WTC11 (cell line): Measurements from ENCODE around the gene ROBO1. TPM values are rescaled to one million over a fixed set of nuclear protein-coding genes. Genes with fewer than 3 reads are reported as not detected.
A peak's percentile ranks its signal among the peaks of the same experiment; 100 is the strongest.

ENCODE experiments used
- ATAC-seq: fragments of 200-7000 bp; cut with Tn5 transposase; 2 replicates; pipeline ENCODE4 v1.10.0; 2021; ENCODE audit warnings: mild to moderate bottlenecking, moderate library complexity
- CTCF ChIA-PET: fragments of 300-600 bp; sonication (Branson Sonifier 250); formaldehyde crosslinking; loops from one replicate; lab custom pipeline; 2021; ENCODE audit warnings: antibody characterized with exemption; lab: Charles Lee
- POLR2A ChIA-PET: fragments of 350-600 bp; sonication (Branson Sonifier 250); formaldehyde crosslinking; loops from one replicate; lab custom pipeline; 2021; ENCODE audit warnings: antibody characterized with exemption; lab: Charles Lee
- DNase-seq: peaks from one replicate; pipeline ENCODE4 v3.0.0; 2021; ENCODE audit warnings: low spot score
- H3K27ac Mint-ChIP-seq: 2 replicates; pipeline ENCODE4 v1.8.0; 2021; ENCODE audit warnings: mixed read lengths
- H3K27me3 Mint-ChIP-seq: 2 replicates; pipeline ENCODE4 v1.8.0; 2021; ENCODE audit warnings: low read depth, mild to moderate bottlenecking, moderate library complexity, mixed read lengths
- H3K36me3 Mint-ChIP-seq: 2 replicates; pipeline ENCODE4 v1.8.0; 2021; ENCODE audit warnings: mixed read lengths
- H3K4me1 Mint-ChIP-seq: 2 replicates; pipeline ENCODE4 v1.8.0; 2022; ENCODE audit warnings: mixed read lengths
- H3K4me3 Mint-ChIP-seq: 2 replicates; pipeline ENCODE4 v1.8.0; 2021; ENCODE audit warnings: mild to moderate bottlenecking, moderate library complexity, mixed read lengths
- H3K9me3 Mint-ChIP-seq: 2 replicates; pipeline ENCODE4 v1.8.0; 2021; ENCODE audit warnings: mixed read lengths
- CBFB ChIP-seq: sonication (generic); formaldehyde crosslinking; IDR thresholded peaks from 2 replicates; pipeline ENCODE4 v1.8.1; 2022; ENCODE audit warnings: mild to moderate bottlenecking, low read depth, missing genetic modification reagents
- E2F4 ChIP-seq: sonication (generic); formaldehyde crosslinking; IDR thresholded peaks from 2 replicates; pipeline ENCODE4 v1.8.1; 2022; ENCODE audit warnings: low read depth, mild to moderate bottlenecking, moderate library complexity, missing genetic modification reagents, borderline replicate concordance
- HMGA2 ChIP-seq: fragments of 250-450 bp; sonication (Bioruptor Pico); IDR thresholded peaks from 2 replicates; pipeline ENCODE4 v1.4.0; 2021; ENCODE audit warnings: mild to moderate bottlenecking, moderate library complexity
- IRF1 ChIP-seq: sonication (generic); formaldehyde crosslinking; IDR thresholded peaks from 2 replicates; pipeline ENCODE4 v1.8.0; 2023; ENCODE audit warnings: missing genetic modification reagents
- IRF2 ChIP-seq: sonication (generic); formaldehyde crosslinking; IDR thresholded peaks from 2 replicates; pipeline ENCODE4 v1.8.0; 2022; ENCODE audit warnings: low read depth, missing genetic modification reagents, borderline replicate concordance
- JAZF1 ChIP-seq: fragments of 250-450 bp; sonication (Bioruptor Pico); IDR thresholded peaks from 2 replicates; pipeline ENCODE4 v1.9.0; 2021; ENCODE audit warnings: moderate library complexity, mild to moderate bottlenecking, inconsistent platforms
- MYBL2 ChIP-seq: sonication (generic); formaldehyde crosslinking; IDR thresholded peaks from 2 replicates; pipeline ENCODE4 v1.8.1; 2023; ENCODE audit warnings: mild to moderate bottlenecking, moderate library complexity, missing genetic modification reagents
- NFATC4 ChIP-seq: fragments of 250-450 bp; sonication (Bioruptor Pico); IDR thresholded peaks from 2 replicates; pipeline ENCODE4 v1.9.0; 2021; ENCODE audit warnings: mild to moderate bottlenecking
- RELA ChIP-seq: sonication (generic); formaldehyde crosslinking; IDR thresholded peaks from 2 replicates; pipeline ENCODE4 v1.8.1; 2022; ENCODE audit warnings: missing genetic modification reagents, mild to moderate bottlenecking, borderline replicate concordance
- SMAD3 ChIP-seq: sonication (generic); formaldehyde crosslinking; IDR thresholded peaks from 2 replicates; pipeline ENCODE4 v1.8.0; 2022; ENCODE audit warnings: missing genetic modification reagents, mild to moderate bottlenecking, borderline replicate concordance
- SMAD4 ChIP-seq: sonication (generic); formaldehyde crosslinking; IDR thresholded peaks from 2 replicates; pipeline ENCODE4 v1.8.0; 2022; ENCODE audit warnings: mild to moderate bottlenecking, missing genetic modification reagents
- SP1 ChIP-seq: sonication (generic); formaldehyde crosslinking; conservative IDR thresholded peaks from 2 replicates; pipeline ENCODE4 v1.8.1; 2022; ENCODE audit warnings: missing genetic modification reagents
- TP53 ChIP-seq: sonication (generic); formaldehyde crosslinking; IDR thresholded peaks from 2 replicates; pipeline ENCODE4 v1.8.1; 2023; ENCODE audit warnings: mild to moderate bottlenecking, missing genetic modification reagents
- ZNF219 ChIP-seq: sonication (generic); formaldehyde crosslinking; IDR thresholded peaks from 2 replicates; pipeline ENCODE4 v1.8.0; 2023; ENCODE audit warnings: missing genetic modification reagents, mild to moderate bottlenecking, borderline replicate concordance
- ZNF317 ChIP-seq: sonication (generic); formaldehyde crosslinking; IDR thresholded peaks from 2 replicates; pipeline ENCODE4 v1.8.1; 2023; ENCODE audit warnings: low read depth, mild to moderate bottlenecking, moderate library complexity, missing genetic modification reagents, borderline replicate concordance
- ZNF396 ChIP-seq: fragments of 250-450 bp; sonication (Bioruptor Pico); IDR thresholded peaks from 2 replicates; pipeline ENCODE4 v1.8.0; 2021; ENCODE audit warnings: mild to moderate bottlenecking, moderate library complexity, borderline replicate concordance
- ZNF423 ChIP-seq: fragments of 250-450 bp; sonication (Bioruptor Pico); IDR thresholded peaks from 2 replicates; pipeline ENCODE4 v2.1.2; 2022; ENCODE audit warnings: mild to moderate bottlenecking, moderate library complexity
- ZNF512 ChIP-seq: sonication (generic); formaldehyde crosslinking; IDR thresholded peaks from 2 replicates; pipeline ENCODE4 v1.8.1; 2022; ENCODE audit warnings: missing genetic modification reagents, borderline replicate concordance
- total RNA-seq: library from RNA; stranded (reverse); gene quantifications from 3 replicates; pipeline ENCODE4 v1.2.3, GENCODE V29; 2021
- TF ChIP-seq, protein P1 (sequence below): fragments of 250-450 bp; sonication (Bioruptor Pico); conservative IDR thresholded peaks from 2 replicates; pipeline ENCODE4 v1.9.0; 2021; ENCODE audit warnings: mild to moderate bottlenecking
- TF ChIP-seq, protein P2 (sequence below): fragments of 250-450 bp; sonication (Bioruptor Pico); IDR thresholded peaks from 2 replicates; pipeline ENCODE4 v1.9.0; 2021; ENCODE audit warnings: moderate library complexity, mild to moderate bottlenecking, inconsistent platforms, borderline replicate concordance
- TF ChIP-seq, protein P3 (sequence below): sonication (generic); formaldehyde crosslinking; IDR thresholded peaks from 2 replicates; pipeline ENCODE4 v1.8.1; 2022; ENCODE audit warnings: mild to moderate bottlenecking, missing genetic modification reagents, moderate library complexity, borderline replicate concordance
- TF ChIP-seq, protein P4 (sequence below): sonication (generic); formaldehyde crosslinking; IDR thresholded peaks from 2 replicates; pipeline ENCODE4 v1.8.1; 2023; ENCODE audit warnings: mild to moderate bottlenecking, missing genetic modification reagents

Gene ROBO1
- total RNA-seq, 1 experiment from 2014 or later = 90.9 TPM

GRCh38 chr3:78809966-78810365 is 957.8 kb downstream of the ROBO1 start (continued):
- TF ChIP-seq SMAD3 (CRISPR knock-in tag) (no peak), MYBL2 (CRISPR knock-in tag) (no peak), SMAD4 (CRISPR knock-in tag) (no peak), RELA (no peak), ZNF423 (CRISPR knock-in tag) (no peak), SP1 (CRISPR knock-in tag) (no peak)
- TF ChIP-seq, protein P1, sequence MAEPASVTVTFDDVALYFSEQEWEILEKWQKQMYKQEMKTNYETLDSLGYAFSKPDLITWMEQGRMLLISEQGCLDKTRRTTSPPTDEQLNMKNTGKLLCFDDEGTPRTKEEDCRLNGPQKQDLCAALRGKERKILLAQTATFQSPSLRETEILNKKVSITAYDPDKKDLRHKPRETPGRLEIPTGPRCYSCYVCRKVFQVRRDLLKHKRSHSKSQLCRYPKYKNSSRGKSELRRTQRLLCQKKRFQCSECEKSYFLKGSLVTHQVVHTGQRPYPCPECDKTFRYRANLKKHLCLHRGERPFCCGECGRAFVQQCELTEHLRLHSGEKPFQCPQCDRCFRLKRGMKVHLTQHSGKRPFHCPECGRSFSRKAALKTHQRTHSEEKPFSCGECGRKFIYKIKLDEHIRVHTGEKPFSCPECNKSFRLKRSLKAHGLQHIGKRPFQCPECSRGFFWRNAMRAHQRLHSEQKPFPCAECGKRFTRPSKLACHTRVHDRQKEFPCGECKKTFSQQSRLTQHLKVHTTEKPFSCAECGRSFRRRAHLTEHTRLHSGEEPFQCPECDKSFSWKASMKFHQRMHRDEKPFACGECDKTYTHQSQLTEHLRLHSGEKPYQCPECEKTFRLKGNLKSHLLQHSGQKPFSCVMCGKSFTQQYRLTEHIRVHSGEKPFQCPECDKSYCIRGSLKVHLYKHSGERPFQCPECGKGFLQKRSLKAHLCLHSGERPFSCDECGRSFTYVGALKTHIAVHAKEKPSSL (CRISPR knock-in tag) = no peak
- TF ChIP-seq, protein P2, sequence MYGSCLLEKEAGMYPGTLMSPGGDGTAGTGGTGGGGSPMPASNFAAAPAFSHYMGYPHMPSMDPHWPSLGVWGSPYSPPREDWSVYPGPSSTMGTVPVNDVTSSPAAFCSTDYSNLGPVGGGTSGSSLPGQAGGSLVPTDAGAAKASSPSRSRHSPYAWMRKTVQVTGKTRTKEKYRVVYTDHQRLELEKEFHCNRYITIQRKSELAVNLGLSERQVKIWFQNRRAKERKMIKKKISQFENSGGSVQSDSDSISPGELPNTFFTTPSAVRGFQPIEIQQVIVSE (CRISPR knock-in tag) = no peak
- TF ChIP-seq, protein P3, sequence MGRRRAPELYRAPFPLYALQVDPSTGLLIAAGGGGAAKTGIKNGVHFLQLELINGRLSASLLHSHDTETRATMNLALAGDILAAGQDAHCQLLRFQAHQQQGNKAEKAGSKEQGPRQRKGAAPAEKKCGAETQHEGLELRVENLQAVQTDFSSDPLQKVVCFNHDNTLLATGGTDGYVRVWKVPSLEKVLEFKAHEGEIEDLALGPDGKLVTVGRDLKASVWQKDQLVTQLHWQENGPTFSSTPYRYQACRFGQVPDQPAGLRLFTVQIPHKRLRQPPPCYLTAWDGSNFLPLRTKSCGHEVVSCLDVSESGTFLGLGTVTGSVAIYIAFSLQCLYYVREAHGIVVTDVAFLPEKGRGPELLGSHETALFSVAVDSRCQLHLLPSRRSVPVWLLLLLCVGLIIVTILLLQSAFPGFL (CRISPR knock-in tag) = no peak

DNA sequence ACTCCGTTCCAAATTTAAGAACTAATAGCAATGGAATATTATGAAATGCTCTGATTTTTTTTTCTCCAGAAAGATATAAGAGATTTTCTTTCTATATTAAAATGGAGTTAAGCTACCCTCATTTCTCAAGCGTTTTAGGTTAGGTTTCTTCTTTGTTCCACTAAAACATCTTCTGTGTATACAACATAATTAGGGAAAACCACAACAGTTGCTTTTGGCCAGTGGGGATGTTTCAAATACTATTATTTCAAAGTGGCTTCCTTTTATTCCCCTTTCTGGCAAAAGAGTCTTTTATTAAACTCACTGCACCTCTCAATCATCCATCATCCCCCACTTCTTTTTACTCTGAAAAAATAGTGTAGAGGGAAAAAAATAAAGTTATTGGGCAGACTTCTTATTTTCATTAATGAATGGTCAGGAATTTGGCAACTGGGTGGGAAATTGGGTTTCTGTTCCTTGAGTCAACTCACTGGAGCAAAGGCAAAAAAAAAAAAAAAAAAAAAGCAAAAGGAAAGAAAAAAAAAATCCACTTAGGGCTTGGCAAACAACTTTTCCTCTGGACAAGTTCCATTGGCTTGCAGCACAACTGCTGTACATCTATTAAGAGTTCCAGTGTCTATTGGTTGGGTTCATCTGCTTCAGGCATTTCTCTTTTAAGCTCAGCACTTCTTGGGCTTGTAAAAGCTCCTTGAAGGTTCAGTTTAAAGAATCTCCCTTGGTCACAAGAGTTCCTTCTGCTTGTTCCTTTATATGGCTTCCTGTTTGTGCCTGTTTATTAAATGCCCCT is 963.4 kb downstream of the ROBO1 start:
- peaks cover 35% of the 10 kb centered on the region for H3K4me1 Mint-ChIP-seq
- ChIA-PET CTCF (no interaction called here), POLR2A (interaction anchor here (1.0 kb wide), 1 partner anchor 21 kb away, joined by 3 read pairs; no protein-coding TSS in a partner anchor)
- DNase-seq (no peak), ATAC-seq (no peak)
- no peak for TF ChIP-seq TP53 (CRISPR knock-in tag)
- no peak for TF ChIP-seq ZNF512 (CRISPR knock-in tag)
- TF ChIP-seq, protein P4, sequence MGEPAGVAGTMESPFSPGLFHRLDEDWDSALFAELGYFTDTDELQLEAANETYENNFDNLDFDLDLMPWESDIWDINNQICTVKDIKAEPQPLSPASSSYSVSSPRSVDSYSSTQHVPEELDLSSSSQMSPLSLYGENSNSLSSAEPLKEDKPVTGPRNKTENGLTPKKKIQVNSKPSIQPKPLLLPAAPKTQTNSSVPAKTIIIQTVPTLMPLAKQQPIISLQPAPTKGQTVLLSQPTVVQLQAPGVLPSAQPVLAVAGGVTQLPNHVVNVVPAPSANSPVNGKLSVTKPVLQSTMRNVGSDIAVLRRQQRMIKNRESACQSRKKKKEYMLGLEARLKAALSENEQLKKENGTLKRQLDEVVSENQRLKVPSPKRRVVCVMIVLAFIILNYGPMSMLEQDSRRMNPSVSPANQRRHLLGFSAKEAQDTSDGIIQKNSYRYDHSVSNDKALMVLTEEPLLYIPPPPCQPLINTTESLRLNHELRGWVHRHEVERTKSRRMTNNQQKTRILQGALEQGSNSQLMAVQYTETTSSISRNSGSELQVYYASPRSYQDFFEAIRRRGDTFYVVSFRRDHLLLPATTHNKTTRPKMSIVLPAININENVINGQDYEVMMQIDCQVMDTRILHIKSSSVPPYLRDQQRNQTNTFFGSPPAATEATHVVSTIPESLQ (CRISPR knock-in tag) = no peak
- no peak for TF ChIP-seq HMGA2 (CRISPR knock-in tag)
- peaks cover 10% of the 10 kb centered on the region for H3K9me3 Mint-ChIP-seq
- no peaks in the 10 kb centered on the region for H3K27me3 Mint-ChIP-seq
- no peaks in the 10 kb centered on the region; the same call in 1 of the 2 replicates for H3K36me3 Mint-ChIP-seq
- H3K27ac Mint-ChIP-seq = peak overlapping the region; percentile 5; the same call in 1 of the 2 replicates
- H3K4me3 Mint-ChIP-seq = no peak overlapping the region

DNA sequence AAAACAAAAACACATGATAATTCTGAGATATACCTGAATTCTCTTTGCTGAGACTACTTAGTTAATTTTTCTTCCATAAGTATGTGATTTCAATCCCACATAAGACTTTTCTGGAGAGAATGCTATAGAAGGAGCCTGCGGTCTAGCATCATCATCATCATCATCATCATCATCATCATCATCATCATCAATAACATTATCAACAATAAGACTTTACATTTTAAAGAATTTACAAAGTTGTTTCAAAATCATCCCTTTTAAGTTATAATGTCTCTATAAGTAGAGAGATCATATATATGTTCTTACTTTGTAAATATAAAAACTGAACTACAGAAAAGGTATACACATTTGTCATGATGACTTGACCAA is 965.3 kb downstream of the ROBO1 start:
- CTCF ChIA-PET = no interaction called here
- Mint-ChIP-seq H3K9me3 (peaks cover 5% of the 10 kb centered on the region), H3K4me1 (peaks cover 35% of the 10 kb centered on the region), H3K27ac (peak overlapping the region; percentile 91), H3K27me3 (no peaks in the 10 kb centered on the region), H3K36me3 (no peaks in the 10 kb centered on the region), H3K4me3 (no peak overlapping the region)
- POLR2A ChIA-PET = no interaction called here
- ATAC-seq (no peak), DNase-seq (no peak)
- TF ChIP-seq JAZF1 (CRISPR knock-in tag) = no peak
- TF ChIP-seq ZNF396 (CRISPR knock-in tag) = no peak
- no peak for TF ChIP-seq NFATC4 (CRISPR knock-in tag)
- no peak for TF ChIP-seq IRF2
- TF ChIP-seq ZNF317 = no peak
- no peak for TF ChIP-seq E2F4 (CRISPR knock-in tag)
- TF ChIP-seq IRF1 (CRISPR knock-in tag) = no peak
- no peak for TF ChIP-seq ZNF219
- no peak for TF ChIP-seq CBFB (CRISPR knock-in tag)
- no peak for TF ChIP-seq SP1 (CRISPR knock-in tag)
